Measurements from ENCODE around the gene UNC13A. TPM values are rescaled to one million over a fixed set of nuclear protein-coding genes. Genes with fewer than 3 reads are reported as not detected.

The UNC13A gene
- total RNA-seq, 6 experiments from 2014 or later = 0.02 TPM; not detected in 5

DNA sequence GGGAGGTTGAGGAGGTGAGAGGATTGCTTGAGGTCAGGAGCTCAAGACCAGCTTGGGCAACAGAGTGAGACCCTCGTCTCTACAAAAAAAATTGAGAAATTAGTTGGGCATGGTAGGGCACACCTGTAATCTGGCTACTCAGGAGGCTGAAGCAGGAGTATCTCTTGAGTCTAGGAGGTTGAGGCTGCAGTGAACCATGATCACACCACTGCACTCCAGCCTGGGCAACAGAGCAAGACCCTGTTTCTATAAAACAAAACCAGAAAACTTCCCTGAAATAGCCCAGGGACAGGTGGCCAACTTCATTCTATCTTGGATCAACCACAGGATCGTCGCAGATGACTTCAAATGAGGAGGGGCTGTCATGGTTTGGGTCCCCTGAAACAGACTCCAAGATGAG lies 104.0 kb downstream of the UNC13A start:
- peaks cover 0 to 10% (median 0%) of the 10 kb centered on the region in 4 donors for H3K36me3 ChIP-seq
- ATAC-seq (no peak), DNase-seq (no peak)
- 58% methylated on average over 3 of the region's 3 CpGs for WGBS (ENCODE audit: insufficient coverage, low coverage, low lambda C conversion rate, missing lambda C conversion rate)
- intact Hi-C loops (cut with DNase I) = no loop called here
- no peaks in the 10 kb centered on the region for H3K27me3 ChIP-seq
- no peak overlapping the region for H3K27ac ChIP-seq
- H3K9me3 ChIP-seq = no peaks in the 10 kb centered on the region
- no peak overlapping the region for H3K4me3 ChIP-seq
- H3K4me1 ChIP-seq = no peaks in the 10 kb centered on the region
- TF ChIP-seq, protein P1, sequence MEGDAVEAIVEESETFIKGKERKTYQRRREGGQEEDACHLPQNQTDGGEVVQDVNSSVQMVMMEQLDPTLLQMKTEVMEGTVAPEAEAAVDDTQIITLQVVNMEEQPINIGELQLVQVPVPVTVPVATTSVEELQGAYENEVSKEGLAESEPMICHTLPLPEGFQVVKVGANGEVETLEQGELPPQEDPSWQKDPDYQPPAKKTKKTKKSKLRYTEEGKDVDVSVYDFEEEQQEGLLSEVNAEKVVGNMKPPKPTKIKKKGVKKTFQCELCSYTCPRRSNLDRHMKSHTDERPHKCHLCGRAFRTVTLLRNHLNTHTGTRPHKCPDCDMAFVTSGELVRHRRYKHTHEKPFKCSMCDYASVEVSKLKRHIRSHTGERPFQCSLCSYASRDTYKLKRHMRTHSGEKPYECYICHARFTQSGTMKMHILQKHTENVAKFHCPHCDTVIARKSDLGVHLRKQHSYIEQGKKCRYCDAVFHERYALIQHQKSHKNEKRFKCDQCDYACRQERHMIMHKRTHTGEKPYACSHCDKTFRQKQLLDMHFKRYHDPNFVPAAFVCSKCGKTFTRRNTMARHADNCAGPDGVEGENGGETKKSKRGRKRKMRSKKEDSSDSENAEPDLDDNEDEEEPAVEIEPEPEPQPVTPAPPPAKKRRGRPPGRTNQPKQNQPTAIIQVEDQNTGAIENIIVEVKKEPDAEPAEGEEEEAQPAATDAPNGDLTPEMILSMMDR (IDR thresholded peaks at IDR 0.05) = no peak
- TF ChIP-seq POLR2A (IDR thresholded peaks at IDR 0.05) = no peak

DNA sequence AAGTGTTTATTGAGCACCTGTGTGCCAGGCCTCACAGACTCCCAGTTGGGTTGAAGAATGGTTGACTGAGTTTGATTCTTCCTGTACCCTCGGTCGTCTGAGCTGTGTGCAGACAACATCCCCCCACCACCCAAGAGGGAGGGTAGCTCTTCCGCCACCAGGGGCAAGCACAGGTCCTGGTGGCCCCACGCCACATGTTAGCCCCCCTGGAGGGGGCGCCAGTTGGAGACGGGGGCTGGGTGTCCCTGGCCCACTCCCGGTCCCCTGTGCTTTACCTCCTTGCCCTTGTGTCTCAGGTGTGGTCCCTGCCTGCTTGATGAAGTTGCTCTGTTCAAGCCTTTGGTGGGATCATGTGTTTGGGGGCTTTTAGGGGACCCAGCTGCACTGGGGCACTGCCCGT lies 105.5 kb downstream of the UNC13A start:
- Histone ChIP-seq H3K27ac (no peak overlapping the region), H3K36me3 (peaks cover 0 to 21% (median 1%) of the 10 kb centered on the region in 4 donors), H3K9me3 (no peaks in the 10 kb centered on the region), H3K27me3 (no peaks in the 10 kb centered on the region), H3K4me1 (no peaks in the 10 kb centered on the region), H3K4me3 (no peak overlapping the region)
- intact Hi-C loops (cut with DNase I) = no loop called here
- 73% methylated on average over 3 of the region's 8 CpGs for WGBS (ENCODE audit: insufficient coverage, low coverage, low lambda C conversion rate, missing lambda C conversion rate)
- no peak for ATAC-seq
- DNase-seq = no peak
- TF ChIP-seq, protein P1 (IDR thresholded peaks at IDR 0.05) = no peak
- TF ChIP-seq POLR2A (IDR thresholded peaks at IDR 0.05) = no peak

DNA sequence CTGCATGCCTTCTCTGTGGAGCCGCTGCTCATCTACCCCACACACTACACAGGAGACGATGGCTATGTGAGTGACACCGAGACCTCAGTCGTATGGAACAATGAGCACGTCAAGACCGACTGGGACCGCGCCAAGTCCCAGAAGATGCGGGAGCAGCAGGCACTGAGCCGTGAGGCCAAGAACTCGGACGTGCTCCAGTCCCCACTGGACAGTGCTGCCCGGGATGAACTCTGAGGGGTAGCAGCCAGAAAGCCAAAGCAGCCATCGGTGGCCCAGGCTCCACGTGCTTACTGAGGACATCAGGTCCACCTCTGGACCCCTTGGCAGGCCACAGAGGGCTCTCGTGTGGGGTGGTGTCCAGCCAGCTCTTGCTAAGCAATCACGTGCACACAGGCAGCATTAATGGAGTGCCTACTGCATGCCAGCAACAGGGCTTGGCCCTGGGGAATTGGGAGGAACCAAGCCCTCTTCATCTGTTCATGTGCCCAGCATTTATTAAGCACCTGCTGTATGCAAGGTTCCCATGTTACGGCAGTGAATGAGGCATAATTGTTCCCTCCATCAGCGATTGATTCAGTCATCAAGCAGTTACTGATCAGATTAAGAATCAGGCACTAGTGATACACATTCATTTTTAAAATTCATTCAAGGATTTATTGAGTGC lies 106.8 kb downstream of the UNC13A start:
- DNase-seq (no peak), ATAC-seq (no peak)
- WGBS (ENCODE audit: insufficient coverage, low coverage, low lambda C conversion rate, missing lambda C conversion rate) = 90% methylated on average over 8 of the region's 19 CpGs
- Histone ChIP-seq H3K9me3 (no peaks in the 10 kb centered on the region), H3K36me3 (peaks cover 0 to 22% (median 5%) of the 10 kb centered on the region in 4 donors), H3K27ac (no peak overlapping the region), H3K4me1 (no peaks in the 10 kb centered on the region), H3K27me3 (no peaks in the 10 kb centered on the region), H3K4me3 (no peak overlapping the region)
- TF ChIP-seq, protein P1 (IDR thresholded peaks at IDR 0.05) = no peak
- TF ChIP-seq POLR2A (IDR thresholded peaks at IDR 0.05) = no peak
- intact Hi-C loops (cut with DNase I) = no loop called here

DNA sequence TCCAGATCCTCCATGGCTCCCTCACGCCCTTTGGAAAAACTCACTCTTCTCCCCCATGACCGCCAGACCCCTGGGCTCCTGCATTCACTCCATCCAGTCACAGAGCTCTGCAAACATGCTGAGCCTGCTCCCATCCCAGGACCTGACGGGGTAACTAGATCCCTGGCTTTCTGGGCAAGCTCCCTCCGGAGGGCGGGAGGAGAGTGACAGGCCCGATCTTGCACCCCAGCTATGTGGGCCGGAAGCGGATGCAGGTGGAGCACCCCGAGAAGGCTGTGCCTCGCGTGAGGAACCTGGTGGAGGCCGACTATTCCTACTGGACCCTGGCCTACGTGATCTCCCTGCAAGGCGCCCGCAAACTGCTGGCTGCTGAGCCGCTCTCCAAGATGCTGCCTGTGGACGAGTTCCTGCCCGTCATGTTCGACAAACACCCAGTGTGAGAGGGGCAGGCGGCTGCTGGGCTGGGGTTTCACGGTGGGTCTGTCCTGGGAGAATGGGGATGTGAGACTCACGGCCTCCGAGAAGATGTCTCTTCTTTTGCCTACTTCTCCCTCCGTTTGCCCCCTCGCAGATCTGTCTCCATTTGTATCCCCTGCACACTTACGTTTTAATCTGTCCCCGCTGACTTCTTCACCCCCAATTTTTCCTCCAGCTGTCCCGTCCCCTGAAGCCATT lies 107.5 kb downstream of the UNC13A start:
- Histone ChIP-seq H3K4me3 (no peak overlapping the region), H3K36me3 (peaks cover 0 to 22% (median 5%) of the 10 kb centered on the region in 4 donors), H3K27ac (no peak overlapping the region), H3K4me1 (no peaks in the 10 kb centered on the region), H3K9me3 (no peaks in the 10 kb centered on the region), H3K27me3 (no peaks in the 10 kb centered on the region)
- intact Hi-C loops (cut with DNase I) = no loop called here
- DNase-seq (no peak), ATAC-seq (no peak)
- TF ChIP-seq, protein P1 (IDR thresholded peaks at IDR 0.05) = no peak
- TF ChIP-seq POLR2A (IDR thresholded peaks at IDR 0.05) = no peak
- WGBS (ENCODE audit: insufficient coverage, low coverage, low lambda C conversion rate, missing lambda C conversion rate) = 86% methylated on average over 11 of the region's 28 CpGs
